Activated CD4-positive, alpha-beta T cell treated with anti-CD3 and anti-CD28 coated beads, Interleukin-2, Interleukin-4, amounts not matched to agents 100 ng/mL and 50 ng/mL, durations not matched to agents 16 hours and 8 hours (primary cell): ENCODE data around the gene GNB1L.

ENCODE experiments used
- DNase-seq: peaks from one replicate; pipeline ENCODE4 v3.0.0-alpha.2; 2020; ENCODE audit warnings: low spot score

Gene GNB1L

DNA sequence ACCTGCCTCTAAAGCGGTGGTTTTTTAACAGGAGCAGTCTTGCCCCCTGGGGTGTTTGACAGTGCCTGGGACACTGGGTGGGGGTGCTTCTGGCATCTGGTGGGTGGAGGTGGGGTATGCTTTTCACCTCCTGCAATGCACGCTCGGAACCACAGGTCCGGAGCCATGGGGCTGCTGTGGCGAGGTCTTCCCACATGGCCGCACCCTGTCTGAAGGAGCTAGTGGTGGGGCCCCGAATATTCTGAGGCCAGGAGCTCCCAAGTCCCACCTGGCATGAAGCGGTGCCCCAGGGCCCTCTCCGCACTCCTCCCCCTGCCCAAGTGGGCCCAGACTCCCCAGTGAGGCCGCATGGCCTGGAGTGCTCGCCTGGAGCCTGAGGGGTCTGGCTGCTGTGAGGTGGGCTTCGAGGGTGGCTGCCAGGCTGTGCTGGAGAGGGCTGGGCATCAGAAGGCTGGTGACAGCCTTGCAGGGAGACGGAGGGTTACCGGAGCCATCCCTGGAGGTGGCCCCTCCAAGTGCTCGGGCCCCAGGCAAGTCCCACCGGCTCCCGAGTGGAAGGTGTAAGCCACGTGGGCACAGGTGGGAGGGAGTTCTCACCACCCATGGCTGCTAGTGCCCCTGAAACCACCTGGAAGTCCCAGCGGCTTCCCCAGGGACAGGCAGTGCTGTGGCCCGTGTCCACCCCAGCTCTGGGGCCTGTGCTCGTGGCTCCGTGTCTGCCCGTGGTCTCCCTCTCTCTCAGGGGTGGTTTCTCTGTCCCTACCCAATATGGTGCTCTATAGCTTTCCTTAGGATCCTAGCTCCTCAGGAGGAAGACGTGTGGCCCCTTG, 79.0 kb downstream of the GNB1L start:
- DNase-seq: no peak

DNA sequence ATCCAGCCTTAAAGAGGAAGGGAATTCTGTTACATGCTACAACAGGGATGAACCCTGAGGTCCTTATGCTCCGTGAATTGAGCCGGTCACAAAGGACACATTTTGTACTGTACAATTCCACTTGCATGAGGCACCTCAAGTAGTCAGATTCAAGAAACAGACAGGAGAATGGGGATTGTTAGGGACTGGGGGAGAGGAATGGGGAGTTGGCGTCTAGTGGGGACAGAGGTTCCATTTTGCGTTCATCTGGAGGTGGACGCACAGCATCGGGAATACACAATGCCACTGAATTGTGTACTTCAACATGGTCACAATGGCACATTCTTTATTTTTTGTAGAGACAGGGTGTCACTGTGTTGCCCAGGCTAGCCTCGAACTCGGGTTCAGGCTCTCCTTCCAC, 80.0 kb downstream of the GNB1L start:
- DNase-seq: no peak

DNA sequence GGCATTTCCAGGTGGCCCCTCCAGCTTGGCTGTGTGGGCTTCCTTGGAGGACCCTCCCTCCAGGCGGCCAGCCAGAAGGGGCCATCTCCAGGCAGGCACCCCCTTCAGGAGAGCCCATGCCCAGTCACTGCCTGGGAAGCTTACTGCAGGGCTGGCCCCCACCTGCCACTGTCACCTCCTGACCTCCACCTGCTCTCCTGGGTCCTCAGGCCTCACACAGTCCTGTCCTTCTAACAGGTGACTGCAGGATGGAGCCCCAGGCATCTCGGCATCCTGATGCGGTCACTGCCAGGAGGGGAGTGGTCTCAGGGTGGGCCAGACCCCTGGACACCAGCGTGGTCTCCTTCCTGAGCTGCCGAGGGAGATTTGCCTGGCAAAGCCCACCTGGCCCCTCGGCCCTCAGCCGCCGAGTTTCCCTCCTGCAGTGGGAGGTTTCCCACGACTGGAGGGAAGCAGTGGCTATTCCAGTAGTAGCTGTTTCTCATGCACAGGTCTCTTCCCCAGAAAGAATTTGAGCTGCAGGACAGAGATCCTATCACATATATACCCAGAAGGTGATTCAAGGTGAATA, 81.1 kb downstream of the GNB1L start:
- DNase-seq: no peak

DNA sequence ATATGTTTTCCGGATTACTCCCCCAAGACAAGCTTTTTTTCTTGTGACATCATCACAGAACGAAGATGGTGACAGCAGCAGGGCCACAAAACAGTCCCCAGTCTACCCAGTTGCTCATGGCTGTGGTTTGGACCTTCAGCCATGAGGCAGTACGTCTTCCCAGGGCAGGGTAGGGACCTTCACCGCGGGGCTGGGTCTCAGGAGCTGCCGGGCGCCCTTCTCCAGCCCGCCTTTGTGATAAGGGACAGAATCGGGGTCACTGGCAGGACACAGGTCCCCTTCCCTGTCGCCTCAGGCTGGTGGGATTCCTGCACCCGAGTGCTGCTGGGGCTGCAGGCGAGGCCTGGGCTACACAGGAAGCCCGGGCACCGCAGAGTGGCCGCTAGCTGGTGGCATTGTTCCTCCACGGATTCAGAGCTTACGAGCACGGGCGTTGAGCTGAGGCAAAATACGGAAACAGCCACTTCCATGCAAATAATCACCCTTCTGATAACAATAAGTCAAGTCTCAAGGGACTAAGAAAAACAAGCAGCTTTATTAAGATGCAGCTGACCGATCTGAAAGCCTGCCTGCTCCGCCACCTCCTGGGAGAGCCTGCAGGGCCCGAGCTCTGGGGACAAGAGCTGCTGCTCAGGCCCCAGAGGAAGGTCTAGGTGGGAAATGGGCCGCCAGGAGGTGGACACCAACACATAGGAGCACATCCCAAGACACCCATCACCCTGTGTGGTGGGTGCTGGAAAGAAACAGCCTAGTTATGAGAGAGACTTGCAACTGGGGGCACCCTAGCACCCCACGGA, 81.8 kb downstream of the GNB1L start:
- DNase-seq: no peak

DNA sequence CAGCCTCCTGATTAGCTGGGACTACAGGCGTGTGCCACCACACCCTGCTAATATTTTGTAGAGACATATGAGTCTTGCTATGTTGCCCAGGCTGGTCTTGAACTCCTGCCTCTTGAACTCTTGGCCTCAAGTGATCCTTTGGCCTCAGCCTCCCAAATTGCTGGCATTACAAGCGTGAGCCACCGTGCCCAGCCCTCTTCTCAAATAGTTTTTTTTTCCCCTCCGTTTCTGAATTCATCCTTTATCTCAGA, 82.3 kb downstream of the GNB1L start:
- DNase-seq: no peak

DNA sequence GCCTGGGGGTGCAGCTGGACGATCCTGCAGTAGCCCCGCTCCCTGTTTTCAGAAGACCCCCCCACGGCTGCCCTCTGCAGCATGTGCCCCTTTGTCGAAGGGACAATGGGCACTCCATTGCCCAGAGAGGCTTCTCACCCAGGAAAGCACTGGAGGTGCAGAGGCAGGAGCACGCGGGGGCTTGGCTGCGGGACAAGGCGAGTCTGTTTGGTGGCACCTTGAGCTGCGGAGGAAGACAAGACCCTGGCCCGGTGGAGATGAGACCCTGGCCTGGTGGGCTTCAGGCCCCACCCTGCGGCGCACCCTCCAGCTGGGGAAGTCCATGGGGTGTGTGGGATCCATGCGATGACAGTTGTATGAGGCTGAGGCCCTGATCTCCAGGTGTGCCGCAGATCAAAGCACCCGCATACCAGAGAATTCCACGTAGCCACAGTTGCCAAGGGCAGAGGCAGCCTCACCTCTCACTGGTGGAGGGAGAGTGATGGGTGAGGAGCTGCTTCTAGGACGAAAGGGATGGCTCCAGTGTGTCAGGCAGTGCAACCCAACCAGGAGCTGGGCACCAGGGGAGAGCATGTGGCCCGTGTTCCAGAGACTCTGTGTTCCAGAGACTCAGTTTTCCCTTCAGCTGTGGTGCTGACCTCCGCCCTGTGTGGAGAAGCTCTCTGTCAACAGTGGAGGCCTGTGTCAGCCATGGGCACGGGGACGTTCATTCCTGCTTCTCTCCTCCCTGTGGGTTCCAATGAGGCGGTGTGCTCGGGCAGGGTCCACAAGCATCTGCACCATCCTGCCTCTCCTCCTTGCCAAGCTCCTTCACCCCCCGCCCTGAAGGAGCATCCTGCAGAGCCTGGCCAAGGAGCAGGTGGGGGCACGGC, 84.1 kb downstream of the GNB1L start:
- no peak for DNase-seq

DNA sequence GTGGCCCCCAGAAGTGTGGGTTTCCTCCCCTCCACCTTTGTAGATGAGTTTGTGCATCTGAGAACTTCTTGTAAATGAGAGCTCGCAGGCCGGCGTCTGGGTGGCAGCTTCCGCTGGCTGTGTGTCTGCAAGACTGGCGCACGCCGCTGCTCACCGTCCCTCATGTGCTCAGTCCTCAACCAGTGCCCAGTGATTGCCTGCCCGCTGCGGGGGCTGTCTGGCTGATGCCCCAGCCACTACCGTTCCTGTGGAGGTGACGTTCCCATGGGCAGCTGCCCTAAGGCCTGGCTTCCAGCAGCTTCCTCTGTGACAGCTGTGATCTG, 85.3 kb downstream of the GNB1L start:
- DNase-seq: no peak

DNA sequence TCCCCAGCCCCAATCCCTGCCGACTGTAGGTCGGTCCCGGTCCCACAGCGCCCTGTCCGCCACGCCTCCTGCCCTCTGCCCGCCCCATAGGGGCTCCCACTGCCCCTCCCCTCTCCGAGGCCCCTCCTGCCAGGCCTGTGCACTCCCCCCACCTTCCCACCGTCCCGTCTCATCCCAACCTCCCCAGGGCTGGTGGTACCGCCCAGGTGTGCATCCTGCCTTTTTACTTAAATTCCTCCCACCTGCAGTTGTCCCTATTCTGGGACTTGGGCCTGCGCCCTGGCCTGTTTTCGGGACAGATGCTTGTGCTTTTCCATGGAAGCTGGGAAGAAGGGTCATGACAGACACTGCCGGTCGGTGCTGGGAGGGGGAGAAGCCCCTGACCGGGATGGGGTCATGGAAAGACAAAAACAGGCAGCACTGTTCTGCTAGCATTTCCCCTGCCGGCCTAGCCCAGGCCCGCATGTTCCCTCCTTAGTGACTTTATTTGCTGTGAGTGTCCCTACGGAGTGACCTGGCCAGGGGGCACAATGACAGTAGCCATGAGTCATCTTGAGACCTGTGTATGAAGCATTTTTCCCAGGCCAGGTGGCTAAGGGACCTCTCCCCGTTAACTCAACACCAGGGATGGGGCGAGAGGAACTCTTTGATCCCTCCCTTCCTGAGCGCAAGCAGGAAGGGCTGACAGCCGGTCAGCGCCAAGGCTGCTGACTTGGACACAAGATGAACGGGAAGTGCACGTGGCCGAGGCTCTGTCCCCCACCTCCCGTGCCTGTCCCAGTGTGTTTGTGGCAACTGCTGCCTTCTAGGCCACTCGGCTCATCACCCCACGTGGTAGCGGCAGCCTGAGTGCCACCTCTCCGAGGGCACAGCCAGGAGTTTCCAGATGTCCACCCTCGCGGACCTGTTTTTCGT, 87.0 kb downstream of the GNB1L start:
- DNase-seq: no peak

DNA sequence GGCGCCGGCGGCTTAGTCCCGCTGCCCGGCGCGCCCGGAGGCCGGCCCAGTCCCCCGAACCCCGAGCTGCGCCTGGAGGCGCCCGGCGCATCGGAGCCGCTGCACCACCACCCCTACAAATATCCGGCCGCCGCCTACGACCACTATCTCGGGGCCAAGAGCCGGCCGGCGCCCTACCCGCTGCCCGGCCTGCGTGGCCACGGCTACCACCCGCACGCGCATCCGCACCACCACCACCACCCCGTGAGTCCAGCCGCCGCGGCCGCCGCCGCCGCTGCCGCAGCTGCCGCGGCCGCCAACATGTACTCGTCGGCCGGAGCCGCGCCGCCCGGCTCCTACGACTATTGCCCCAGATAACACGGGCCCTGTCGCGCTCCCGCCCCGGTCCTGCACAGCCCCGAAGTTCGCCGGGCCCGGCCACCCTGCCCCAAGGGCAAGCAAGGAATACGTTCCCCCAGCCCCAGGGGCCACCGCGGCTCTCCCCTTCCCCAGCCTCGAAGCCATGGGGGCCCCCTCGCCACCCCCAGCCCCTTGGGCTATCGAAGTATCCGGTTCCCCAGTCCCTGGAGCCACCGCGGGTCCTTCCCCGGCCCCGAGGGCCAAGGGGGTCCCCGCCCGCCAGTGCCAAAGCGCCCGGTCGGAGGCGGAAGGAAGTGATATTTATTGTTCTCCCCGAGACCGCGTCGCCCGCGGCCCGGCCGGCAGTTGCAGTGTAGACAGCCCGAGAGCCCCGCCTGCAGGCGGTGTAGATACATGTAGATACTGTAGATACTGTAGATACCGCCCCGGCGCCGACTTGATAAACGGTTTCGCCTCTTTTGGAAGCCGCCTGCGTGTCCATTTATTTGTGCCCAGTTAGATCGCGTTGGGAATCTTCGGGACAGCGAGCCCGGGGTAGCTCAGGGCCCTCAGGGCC, 87.9 kb downstream of the GNB1L start:
- DNase-seq: peak; percentile 61

DNA sequence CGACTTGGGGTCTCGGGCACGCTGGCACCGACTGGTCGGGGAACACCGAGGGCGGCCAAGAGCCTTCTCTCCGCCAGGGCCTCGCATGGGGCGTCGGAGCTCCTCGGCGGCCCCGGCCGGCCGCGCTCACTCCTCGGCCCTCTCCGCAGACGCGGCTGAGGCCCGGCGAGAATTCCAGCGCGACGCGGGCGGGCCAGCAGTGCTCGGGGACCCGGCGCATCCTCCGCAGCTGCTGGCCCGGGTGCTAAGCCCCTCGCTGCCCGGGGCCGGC, 88.5 kb downstream of the GNB1L start:
- DNase-seq: no peak

DNA sequence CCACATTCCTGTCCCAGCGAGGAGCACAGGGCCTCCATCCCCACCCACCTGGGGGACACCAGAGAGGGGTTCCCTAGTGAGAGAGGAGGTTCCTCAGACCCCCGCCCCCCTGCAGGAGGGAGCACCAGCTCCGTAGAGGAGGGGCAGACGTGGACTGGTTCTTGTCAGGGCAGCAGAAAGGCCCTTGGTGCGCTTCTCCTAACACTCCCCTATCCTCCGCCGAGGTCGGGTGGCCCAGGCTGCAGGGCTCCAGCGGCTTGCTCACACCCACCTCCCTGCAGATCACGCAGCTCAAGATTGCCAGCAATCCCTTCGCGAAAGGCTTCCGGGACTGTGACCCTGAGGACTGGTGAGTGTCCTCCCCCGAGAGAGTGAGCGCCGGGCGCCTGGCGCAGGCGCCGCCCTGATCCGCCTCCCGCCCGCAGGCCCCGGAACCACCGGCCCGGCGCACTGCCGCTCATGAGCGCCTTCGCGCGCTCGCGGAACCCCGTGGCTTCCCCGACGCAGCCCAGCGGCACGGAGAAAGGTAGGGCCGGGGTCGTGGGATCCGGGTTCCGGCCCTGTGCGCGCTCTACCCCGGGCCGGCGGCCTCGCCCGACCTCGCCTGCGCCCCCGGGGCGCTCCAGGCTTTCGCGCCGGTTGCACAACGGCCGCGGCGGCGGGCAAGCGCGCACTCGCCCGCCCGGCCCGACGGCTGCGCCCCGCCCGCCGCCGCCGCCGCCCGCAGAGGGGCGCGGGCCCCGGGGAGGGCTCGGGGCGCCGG, 89.0 kb downstream of the GNB1L start:
- no peak for DNase-seq

DNA sequence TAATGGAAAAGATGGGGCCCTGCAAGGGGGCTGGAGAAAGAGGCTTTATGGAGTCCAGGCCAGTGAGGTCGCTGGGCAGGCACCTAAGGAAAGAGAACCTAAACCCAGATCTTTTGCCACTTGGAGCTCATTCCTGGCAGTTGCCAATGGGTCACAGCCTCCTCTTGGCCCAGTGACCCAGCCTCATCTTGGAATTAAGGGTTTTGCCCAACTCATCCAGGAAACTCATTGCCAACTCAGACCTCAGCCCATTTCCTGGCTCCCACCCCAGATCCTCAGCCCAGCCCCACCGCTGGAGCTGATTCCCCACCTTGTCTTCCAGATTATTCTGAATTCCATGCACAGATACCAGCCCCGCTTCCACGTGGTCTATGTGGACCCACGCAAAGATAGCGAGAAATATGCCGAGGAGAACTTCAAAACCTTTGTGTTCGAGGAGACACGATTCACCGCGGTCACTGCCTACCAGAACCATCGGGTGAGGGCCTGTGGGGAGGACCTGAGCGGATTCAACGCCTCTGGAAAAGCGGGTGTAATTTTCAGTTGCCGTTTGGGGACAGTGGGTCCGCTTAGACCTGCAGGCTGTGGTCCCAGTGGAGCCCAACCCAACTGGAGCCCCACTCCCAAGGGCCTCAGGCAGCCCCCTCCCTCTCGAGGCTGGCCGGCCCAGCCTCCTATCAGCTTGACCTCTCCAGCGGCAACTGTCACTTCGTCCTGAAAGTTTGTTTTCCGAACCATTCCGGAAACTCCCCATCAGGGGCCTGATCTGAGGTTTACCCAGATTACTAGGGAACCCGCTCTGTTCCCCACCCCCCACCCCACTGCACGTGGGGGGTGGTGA, 89.8 kb downstream of the GNB1L start:
- no peak for DNase-seq

DNA sequence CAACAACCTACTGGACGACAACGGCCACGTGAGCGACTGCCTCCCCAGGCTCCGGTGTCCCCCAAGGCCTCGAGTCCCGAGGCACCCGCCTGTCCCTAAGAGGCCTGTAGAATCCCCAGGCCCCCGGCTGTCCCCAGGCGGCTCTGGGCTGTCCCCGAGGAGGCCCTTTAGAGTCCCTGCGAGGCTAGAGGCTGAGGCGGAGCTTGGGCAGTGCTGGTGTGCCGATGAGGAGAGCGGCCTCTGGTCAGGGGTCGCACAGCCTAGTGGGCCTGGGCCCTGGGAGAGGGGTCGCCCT, 90.4 kb downstream of the GNB1L start:
- DNase-seq: no peak

DNA sequence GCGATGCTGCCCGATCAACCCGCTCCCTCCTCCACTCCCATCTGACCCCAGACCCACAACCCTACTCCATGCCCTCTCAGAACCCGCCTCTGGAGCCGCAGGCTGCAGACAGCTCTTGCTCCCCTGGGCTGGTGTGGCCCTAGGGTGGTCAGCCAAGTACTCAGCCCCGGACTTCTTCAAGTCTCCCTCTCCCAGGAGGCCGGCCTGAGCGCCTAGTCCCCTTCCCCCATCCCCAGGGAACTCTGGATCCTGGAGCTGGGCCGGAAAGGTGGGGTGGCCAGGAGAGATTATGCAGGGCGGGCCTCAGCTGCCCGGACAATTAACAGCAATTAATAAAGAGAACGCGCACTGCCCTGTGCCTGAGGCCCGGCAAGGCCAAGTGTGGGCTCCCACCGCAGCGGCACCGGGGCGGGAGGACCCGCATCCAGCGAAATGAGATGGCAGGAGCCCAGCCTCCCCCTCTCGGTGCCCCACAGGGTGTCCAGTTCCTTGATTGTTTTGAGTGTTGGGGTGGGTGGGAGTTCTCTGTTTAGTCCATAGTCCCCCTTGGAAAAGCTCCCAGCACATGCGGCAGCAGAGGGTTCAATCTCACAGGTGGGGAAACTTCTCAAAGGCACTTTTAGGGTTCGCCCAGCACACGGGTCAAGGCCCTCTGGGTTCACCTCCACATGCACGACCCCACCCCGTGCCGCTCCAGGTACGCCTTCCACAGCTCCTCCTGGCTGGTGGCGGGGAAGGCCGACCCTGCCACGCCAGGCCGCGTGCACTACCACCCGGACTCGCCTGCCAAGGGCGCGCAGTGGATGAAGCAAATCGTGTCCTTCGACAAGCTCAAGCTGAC, 91.0 kb downstream of the GNB1L start:
- no peak for DNase-seq

DNA sequence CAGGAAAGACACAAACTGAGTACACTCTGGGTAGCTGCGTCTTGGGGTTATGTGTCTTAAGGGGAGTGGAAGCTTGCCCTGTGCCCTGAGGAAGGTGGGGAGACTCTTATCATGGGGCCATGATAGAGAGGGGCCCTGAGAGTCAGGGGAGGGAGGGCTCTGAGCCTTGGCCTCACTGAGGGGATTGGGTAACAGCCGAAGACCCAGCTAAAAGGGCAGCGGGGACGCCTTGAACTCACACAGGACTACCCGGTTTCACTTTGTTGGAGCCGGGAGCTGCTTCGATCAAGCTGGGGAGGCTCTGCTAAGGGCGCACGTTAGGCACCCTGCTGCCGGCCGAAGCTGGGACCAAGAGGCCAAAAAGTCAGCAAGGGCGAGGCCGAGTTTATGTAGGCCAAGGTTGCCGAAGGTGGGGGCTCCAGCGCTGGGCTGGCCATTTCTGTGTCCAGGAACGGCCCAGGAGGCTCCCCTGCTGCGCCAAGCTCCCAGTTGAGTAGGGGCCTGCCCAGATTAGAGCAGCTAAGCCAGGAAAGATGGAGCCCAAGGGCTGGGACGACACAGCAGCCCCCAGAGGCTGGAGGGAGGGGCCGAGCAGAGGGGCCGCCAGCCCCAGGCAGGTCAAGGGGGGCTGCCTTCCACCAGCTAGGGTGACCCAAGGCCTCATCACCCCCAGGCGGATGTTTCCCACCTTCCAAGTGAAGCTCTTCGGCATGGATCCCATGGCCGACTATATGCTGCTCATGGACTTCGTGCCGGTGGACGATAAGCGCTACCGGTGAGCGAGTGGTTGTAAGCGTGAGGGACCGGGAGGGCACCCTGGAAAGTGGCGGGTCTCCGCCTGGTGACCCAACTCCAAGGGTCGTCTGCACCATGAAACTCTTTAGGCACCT, 91.9 kb downstream of the GNB1L start:
- DNase-seq: no peak

DNA sequence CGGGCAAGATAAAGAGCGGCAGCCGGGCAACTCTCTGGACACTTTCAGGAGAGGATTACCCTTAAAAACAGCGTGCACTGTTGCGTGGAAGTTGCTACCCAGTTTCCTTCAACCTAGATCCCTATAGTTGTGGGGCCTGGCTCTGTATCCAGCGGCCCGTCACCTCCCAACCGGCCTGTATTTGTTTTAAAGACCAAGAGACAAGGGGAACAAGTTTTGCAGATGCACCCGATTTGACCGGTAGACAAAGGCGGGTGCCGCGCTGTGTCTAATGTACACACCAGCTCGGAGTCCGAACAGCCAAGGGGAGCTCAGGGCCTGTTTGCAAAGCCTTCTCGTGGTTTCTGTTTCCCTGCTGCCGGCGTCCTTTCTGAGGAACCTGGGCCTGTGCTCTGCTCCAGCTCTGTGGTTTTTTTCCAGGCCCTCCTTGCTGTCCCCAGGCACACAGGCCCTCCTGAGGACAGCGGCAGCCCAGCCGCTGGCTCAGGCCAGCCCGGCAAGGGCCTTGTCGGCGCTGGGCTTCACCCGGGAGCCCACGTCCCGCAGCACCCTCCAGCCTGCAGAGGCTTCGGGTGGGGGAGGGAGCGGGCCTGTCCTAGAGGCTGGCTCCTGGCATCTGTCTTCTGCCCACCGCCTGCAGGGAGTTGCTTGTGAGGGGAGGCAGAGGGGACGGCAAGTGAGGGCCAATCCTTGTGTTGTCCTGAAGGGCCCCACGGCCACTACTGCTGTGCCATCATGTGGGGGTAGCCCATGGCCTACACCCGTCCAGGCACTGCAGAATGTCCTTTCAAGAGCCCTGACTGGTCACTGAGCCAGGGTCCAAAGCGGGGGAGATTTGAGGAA, 92.7 kb downstream of the GNB1L start:
- DNase-seq: no peak
